ENCODE data around the gene B3GALNT2. TPM values are rescaled to one million over a fixed set of nuclear protein-coding genes. Genes with fewer than 3 reads are reported as not detected.

The B3GALNT2 gene
- total and polyA plus RNA-seq, 2 of the 8 experiments (the other 6 are each of a cell fraction or from before 2014, with no cell fraction given) = 15.4 to 39.4 TPM

- H3K14ac ChIP-seq (ENCODE audit: insufficient read length) = no peak overlapping the region
- H3K79me1 ChIP-seq (ENCODE audit: low read depth, low read length) = no peaks in the 10 kb centered on the region
- H2BK120ac ChIP-seq (replicated peaks; ENCODE audit: low read depth, low read length) = no peak overlapping the region
- no peak overlapping the region for H4K5ac ChIP-seq (ENCODE audit: insufficient read length, low read depth, low read length)
- CTCF ChIA-PET (ENCODE audit: partially characterized antibody) = interaction anchor here (2.1 kb wide), 1 partner anchor 503 kb away, joined by 5 read pairs; no protein-coding TSS in a partner anchor
- H4K20me1 ChIP-seq (replicated peaks in 1 of 2; ENCODE audit: control insufficient read depth in 1 of 2, insufficient read depth in 2 of 2, low read length in 2 of 2) = no peaks in the 10 kb centered on the region
- POLR2A ChIA-PET (ENCODE audit: partially characterized antibody) = no interaction called here
- H4K91ac ChIP-seq (replicated peaks; ENCODE audit: insufficient read length, low read length) = no peak overlapping the region
- no peaks in the 10 kb centered on the region for H3K27me3 ChIP-seq (replicated peaks in 1 of 4; ENCODE audit: control insufficient read depth in 3 of 4, extremely low read depth in 1 of 4, insufficient read depth in 3 of 4, low read length in 3 of 4)
- no peak overlapping the region for H3K23ac ChIP-seq (ENCODE audit: insufficient read length)
- FAIRE-seq = no peak
- no peak overlapping the region for H3K4me2 ChIP-seq (ENCODE audit: insufficient read depth in 1 of 2, low read depth in 2 of 2, low read length in 2 of 2)
- no peak overlapping the region for H2AK5ac ChIP-seq (ENCODE audit: low read depth, low read length)
- no peaks in the 10 kb centered on the region for H3K9me3 ChIP-seq (ENCODE audit: insufficient read depth in 2 of 2, low read depth in 1 of 2, low read length in 1 of 2)
- no peak for TF ChIP-seq NRF1 (IDR thresholded peaks at IDR 0.05; ENCODE audit: low read depth, low read length)
- no peak for TF ChIP-seq KDM1A (IDR thresholded peaks at IDR 0.05; ENCODE audit: borderline replicate concordance, low read length)
- TF ChIP-seq TAF7 (optimal IDR thresholded peaks at IDR 0.05; ENCODE audit: borderline replicate concordance, low read depth, low read length) = no peak
- no peak overlapping the region for H3K18ac ChIP-seq (ENCODE audit: extremely low read depth, low read length)
- no peak overlapping the region for H3K4ac ChIP-seq (replicated peaks; ENCODE audit: insufficient read length, low read depth, low read length)
- H2BK15ac ChIP-seq (ENCODE audit: low read length) = no peak overlapping the region
- no peak overlapping the region for H4K8ac ChIP-seq (ENCODE audit: extremely low read depth, insufficient read depth, low read length)
- peaks cover 0 to 19% (median 8%) of the 10 kb centered on the region in 4 experiments; a peak in 3 of 8 replicates for H3K36me3 ChIP-seq (ENCODE audit: control insufficient read depth in 2 of 4, insufficient read depth in 4 of 4, low read length in 3 of 4)
- no peak overlapping the region for H2BK5ac ChIP-seq (ENCODE audit: low read depth, low read length)
- 92% methylated on average over 4 of the region's 4 CpGs; no CpG with 5 or more reads in 1 of the 2 experiments for WGBS, 2 experiments (ENCODE audit: extremely low coverage in 1 of 2, insufficient coverage in 1 of 2, insufficient read length in 1 of 2, insufficient replicate concordance in 2 of 2, low coverage in 1 of 2, low lambda C conversion rate in 2 of 2, missing lambda C conversion rate in 1 of 2)
- H2AFZ ChIP-seq (ENCODE audit: low read length) = no peak overlapping the region
- no peaks in the 10 kb centered on the region for H3K4me1 ChIP-seq (replicated peaks in 1 of 4; ENCODE audit: control insufficient read depth in 3 of 4, insufficient read depth in 4 of 4, low read length in 3 of 4)
- H3K56ac ChIP-seq (replicated peaks; ENCODE audit: insufficient read length, low read depth, low read length) = no peak overlapping the region
- H2BK12ac ChIP-seq (ENCODE audit: low read depth, low read length) = no peak overlapping the region
- no peaks in the 10 kb centered on the region for H3K23me2 ChIP-seq (ENCODE audit: low read depth, low read length)
- H3K27ac ChIP-seq (ENCODE audit: low read depth, low read length) = no peak overlapping the region
- H3K4me3 ChIP-seq (ENCODE audit: extremely low read depth in 1 of 4, insufficient read depth in 2 of 4, low read depth in 3 of 4, low read length in 4 of 4) = no peak overlapping the region
- H2BK20ac ChIP-seq (ENCODE audit: low read length) = no peak overlapping the region
- no peak for DNase-seq (ENCODE audit: low read depth in 1 of 2, low spot score in 2 of 2)
- no peaks in the 10 kb centered on the region for H3K79me2 ChIP-seq (ENCODE audit: control insufficient read depth in 1 of 2, insufficient read depth in 2 of 2, low read length in 2 of 2)
- H3K9ac ChIP-seq (replicated peaks in 1 of 4; ENCODE audit: extremely low read depth in 1 of 4, low read depth in 3 of 4, low read length in 3 of 4) = no peak overlapping the region
Observed at GRCh38 chr1:235468970-235469369, 35.3 kb downstream of the B3GALNT2 start.

Data from H1 (cell line).